ENCODE results near the gene SH3GL1. TPM values are rescaled to one million over a fixed set of nuclear protein-coding genes. Genes with fewer than 3 reads are reported as not detected.
A peak's percentile ranks its signal among the peaks of the same experiment; 100 is the strongest.

The SH3GL1 gene
- total RNA-seq, 1 donor from 2014 or later = 61.4 TPM

GRCh38 chr19:4357921-4358326 is 42.4 kb downstream of the SH3GL1 start:
- Histone ChIP-seq H3K9me3 (no peaks in the 10 kb centered on the region), H3K4me1 (no peaks in the 10 kb centered on the region), H3K4me3 (no peak overlapping the region), H3K36me3 (peaks cover 39 to 47% of the 10 kb centered on the region in 2 donors), H3K27ac (no peak overlapping the region), H3K27me3 (no peaks in the 10 kb centered on the region)
- DNase-seq (ENCODE audit: low spot score in 2 of 2) = no peak
- no peak for TF ChIP-seq CTCF (IDR thresholded peaks at IDR 0.05)
- intact Hi-C loops (cut with DNase I) = no loop called here

GRCh38 chr19:4357095-4357797 is 43.1 kb downstream of the SH3GL1 start:
- H3K27ac ChIP-seq = no peak overlapping the region
- TF ChIP-seq CTCF (IDR thresholded peaks at IDR 0.05) = no peak
- intact Hi-C loops (cut with DNase I) = no loop called here
- H3K9me3 ChIP-seq = no peaks in the 10 kb centered on the region
- no peaks in the 10 kb centered on the region for H3K4me1 ChIP-seq
- DNase-seq (ENCODE audit: low spot score in 2 of 2) = no peak
- no peak overlapping the region for H3K4me3 ChIP-seq
- peaks cover 32 to 40% of the 10 kb centered on the region in 2 donors for H3K36me3 ChIP-seq
- H3K27me3 ChIP-seq = no peaks in the 10 kb centered on the region

- H3K4me3 ChIP-seq = no peak overlapping the region
- intact Hi-C loops (cut with DNase I) = loop anchor here (5.0 kb wide), 1 partner anchor 88 kb away; no protein-coding TSS in a partner anchor
- H3K4me1 ChIP-seq = no peaks in the 10 kb centered on the region
- no peak overlapping the region for H3K27ac ChIP-seq
- no peaks in the 10 kb centered on the region for H3K27me3 ChIP-seq
- DNase-seq (ENCODE audit: low spot score in 2 of 2) = no peak
- no peak for TF ChIP-seq CTCF (IDR thresholded peaks at IDR 0.05)
- no peaks in the 10 kb centered on the region for H3K9me3 ChIP-seq
- H3K36me3 ChIP-seq = peaks cover 9 to 18% of the 10 kb centered on the region in 2 donors
These were observed 45.5 kb downstream of the SH3GL1 start for GRCh38 chr19:4354897-4355296.

DNA sequence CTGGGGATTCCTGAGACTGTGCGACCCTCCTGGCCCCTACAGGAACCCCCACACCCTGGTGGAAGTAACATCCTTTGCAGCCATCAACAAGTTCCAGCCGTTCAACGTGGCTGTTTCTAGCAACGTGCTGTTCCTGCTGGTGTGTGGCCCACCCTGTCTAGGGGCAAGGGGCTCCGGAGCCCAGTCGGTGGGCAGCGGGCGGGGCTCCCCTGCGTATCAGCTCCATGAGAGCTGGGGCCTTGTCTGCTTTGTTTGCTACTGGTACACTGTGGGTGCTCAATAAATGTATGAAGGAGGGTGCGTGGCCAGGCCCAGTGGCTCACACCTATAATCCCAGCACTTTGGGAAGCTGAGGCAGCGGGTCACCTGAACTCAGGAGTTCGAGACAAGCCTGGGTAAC is 46.1 kb downstream of the SH3GL1 start:
- no peak for TF ChIP-seq CTCF (IDR thresholded peaks at IDR 0.05)
- Histone ChIP-seq H3K27ac (no peak overlapping the region), H3K36me3 (peaks cover 4 to 12% of the 10 kb centered on the region in 2 donors), H3K27me3 (no peaks in the 10 kb centered on the region), H3K9me3 (no peaks in the 10 kb centered on the region), H3K4me3 (no peak overlapping the region), H3K4me1 (no peaks in the 10 kb centered on the region)
- no peak for DNase-seq (ENCODE audit: low spot score in 2 of 2)
- intact Hi-C loops (cut with DNase I) = loop anchor here (5.0 kb wide), 1 partner anchor 87 kb away; no protein-coding TSS in a partner anchor

GRCh38 chr19:4352701-4353121 is 47.6 kb downstream of the SH3GL1 start:
- Histone ChIP-seq H3K27ac (no peak overlapping the region), H3K27me3 (no peaks in the 10 kb centered on the region), H3K9me3 (no peaks in the 10 kb centered on the region), H3K36me3 (peaks cover 0 to 4% of the 10 kb centered on the region in 2 donors), H3K4me1 (no peaks in the 10 kb centered on the region), H3K4me3 (no peak overlapping the region)
- intact Hi-C loops (cut with DNase I) = loop anchor here (5.0 kb wide), 1 partner anchor 85 kb away; no protein-coding TSS in a partner anchor
- peak; percentile 42 to 93 (median 60) for TF ChIP-seq CTCF (IDR thresholded peaks at IDR 0.05)
- no peak for DNase-seq (ENCODE audit: low spot score in 2 of 2)
